K562 (cell line): ENCODE measurements around the gene UBE2J2. TPM values are rescaled to one million over a fixed set of nuclear protein-coding genes. Genes with fewer than 3 reads are reported as not detected.

Experiments used
- ATAC-seq: fragments of 200-7000 bp; cut with Tn5 transposase; 3 replicates; pipeline ENCODE4 v1.9.1; 2020; ENCODE audit warnings: moderate library complexity
- Bru-seq: library from RNA; stranded (reverse); fragments of 400-500 nt; gene quantifications from one replicate; lab custom pipeline; 2021; lab: Mats Ljungman, UMichigan
- BruChase-seq, 2 experiments: library from RNA; stranded (reverse); fragments of 400-500 nt; gene quantifications; one replicate each; lab custom pipeline; 2021; lab: Mats Ljungman, UMichigan
- BruUV-seq: library from RNA; stranded (reverse); fragments of 400-500 nt; replicated peaks from 2 replicates; lab custom pipeline; 2021; lab: Mats Ljungman, UMichigan
- CTCF ChIA-PET: fragments of 300-600 bp; formaldehyde crosslinking; extraction: SDS; loops from one replicate; lab custom pipeline; 2021; ENCODE audit warnings: low intra/inter-chr PET ratio; lab: Yijun Ruan, JAX
- POLR2A ChIA-PET: fragments of 300-600, 350-650 bp; sonication (Branson Sonifier 250); formaldehyde crosslinking; extraction: SDS; loops from one replicate; lab custom pipeline; 2021; ENCODE audit warnings: antibody characterized with exemption, inconsistent platforms; lab: Yijun Ruan, JAX
- DNase-seq, 4 experiments: peaks; one replicate each; pipeline versions ENCODE4 v3.0.0 to v3.0.0-alpha.2; 2011 to 2018; ENCODE audit warnings: low spot score in 3 of 4, mixed read lengths in 3 of 4; ENCODE audit errors: extremely low read depth in 1 of 4
- FAIRE-seq: peaks from 2 replicates; lab custom pipeline; 2011; peaks lifted over from hg19 to GRCh38; lab: Jason Lieb, UNC
- H2AFZ ChIP-seq: 2 replicates; pipeline ENCODE4 v1.6.0; 2011; ENCODE audit warnings: low read depth, low read length, control low read depth, inconsistent platforms
- H3K27ac ChIP-seq: fragments of 200-600 bp; 3 replicates; pipeline ENCODE4 v1.8.0; 2011; ENCODE audit warnings: low read depth, mild to moderate bottlenecking, control low read depth, inconsistent platforms, low read length, moderate library complexity, mixed read lengths; ENCODE audit errors: extremely low read depth
- H3K27me3 ChIP-seq, 2 experiments: fragments of 300-600 bp in 1 of 2; 2 replicates in 1 of 2; 3 replicates in 1 of 2; pipeline versions ENCODE4 v1.6.0 to v1.8.0; 2011; ENCODE audit warnings: inconsistent platforms in 2 of 2, low read length in 2 of 2, mild to moderate bottlenecking in 1 of 2, mixed read lengths in 1 of 2, moderate library complexity in 1 of 2; ENCODE audit not compliant: control insufficient read depth in 2 of 2, insufficient read depth in 2 of 2
- H3K36me3 ChIP-seq: fragments of 300-600 bp; 3 replicates; pipeline ENCODE4 v1.8.0; 2011; ENCODE audit warnings: mild to moderate bottlenecking, low read length, inconsistent platforms; ENCODE audit not compliant: control insufficient read depth, insufficient read depth
- H3K4me1 ChIP-seq, 2 experiments: fragments of 200-600 bp in 1 of 2; replicated peaks in 1 of 2; 2 replicates in 1 of 2; 3 replicates in 1 of 2; pipeline versions ENCODE4 v1.5.1 to v1.8.0; 2011; ENCODE audit warnings: inconsistent platforms in 2 of 2, low read length in 2 of 2, mild to moderate bottlenecking in 1 of 2, mixed read lengths in 1 of 2, moderate library complexity in 1 of 2; ENCODE audit not compliant: control insufficient read depth in 2 of 2, insufficient read depth in 2 of 2
- H3K4me2 ChIP-seq: 2 replicates; pipeline ENCODE4 v1.6.1; 2011; ENCODE audit warnings: low read length, control low read depth, inconsistent platforms, mixed read lengths; ENCODE audit not compliant: insufficient read depth
- H3K4me3 ChIP-seq: fragments of 200-600 bp; sonication (generic), shearing (Covaris generic); 2 replicates; pipeline ENCODE4 v1.5.1; 2016; ENCODE audit warnings: control low read depth, inconsistent platforms
- H3K79me2 ChIP-seq: fragments of 200-600 bp; 3 replicates; pipeline ENCODE4 v1.8.0; 2011; ENCODE audit warnings: low read length, inconsistent platforms; ENCODE audit not compliant: control insufficient read depth, insufficient read depth
- H3K9ac ChIP-seq, 2 experiments: 2 replicates each; pipeline versions ENCODE4 v1.6.0 to v1.6.1; 2011; ENCODE audit warnings: low read depth in 2 of 2, low read length in 2 of 2, control low read depth in 1 of 2, inconsistent platforms in 1 of 2, mild to moderate bottlenecking in 1 of 2, mixed read lengths in 1 of 2; ENCODE audit not compliant: insufficient read depth in 1 of 2
- H3K9me1 ChIP-seq: one replicate; pipeline ENCODE4 v1.6.0; 2011; ENCODE audit warnings: inconsistent platforms, mild to moderate bottlenecking, low read length, moderate library complexity; ENCODE audit not compliant: control insufficient read depth, insufficient read depth
- H3K9me3 ChIP-seq: replicated peaks from 2 replicates; pipeline ENCODE4 v1.5.1; 2011; ENCODE audit warnings: low read depth, low read length, inconsistent platforms; ENCODE audit not compliant: control insufficient read depth, insufficient read depth
- H4K20me1 ChIP-seq: replicated peaks from 2 replicates; pipeline ENCODE4 v1.6.1; 2011; ENCODE audit warnings: low read length, inconsistent platforms, mixed read lengths; ENCODE audit not compliant: control insufficient read depth, insufficient read depth
- CEBPG ChIP-seq, 3 experiments: fragments of 200-800 bp in 1 of 3; sonication (Bioruptor generic) in 1 of 3; sonication (generic) in 1 of 3; formaldehyde crosslinking in 1 of 3; IDR thresholded peaks in 2 of 3; conservative IDR thresholded peaks in 1 of 3; 2 replicates each; pipeline versions ENCODE4 v1.6.1 to v1.8.0; 2016 to 2022; ENCODE audit warnings: missing compliant biosample characterization in 2 of 3, missing genetic modification characterization in 2 of 3, mild to moderate bottlenecking in 1 of 3, missing genetic modification reagents in 1 of 3
- DMBX1 ChIP-seq: fragments of 250-450 bp; sonication (Bioruptor Pico); IDR thresholded peaks from 2 replicates; pipeline ENCODE4 v1.8.0; 2022; ENCODE audit warnings: inconsistent platforms, mild to moderate bottlenecking, moderate library complexity, borderline replicate concordance
- DPF2 ChIP-seq: fragments of 450-650 bp; IDR thresholded peaks from 2 replicates; pipeline ENCODE4 v1.6.1; 2016
- NR2C2 ChIP-seq, 2 experiments: fragments of 200-800 bp in 1 of 2; sonication (Bioruptor generic) in 1 of 2; sonication (generic) in 1 of 2; formaldehyde crosslinking in 1 of 2; IDR thresholded peaks; 2 replicates each; pipeline versions ENCODE4 v1.6.1 to v1.8.0; 2016 to 2022; ENCODE audit warnings: mild to moderate bottlenecking in 1 of 2, missing compliant biosample characterization in 1 of 2, missing genetic modification characterization in 1 of 2, missing genetic modification reagents in 1 of 2
- SP2 ChIP-seq: IDR thresholded peaks from 2 replicates; pipeline ENCODE4 v1.6.1; 2011; ENCODE audit warnings: mild to moderate bottlenecking, low read depth, low read length, moderate library complexity; ENCODE audit not compliant: poor library complexity, severe bottlenecking; ENCODE audit errors: extremely low read depth
- STAG1 ChIP-seq: sonication (generic); formaldehyde crosslinking; IDR thresholded peaks from 2 replicates; pipeline ENCODE4 v1.5.0; 2020; ENCODE audit warnings: missing genetic modification reagents, borderline replicate concordance
- ZNF436 ChIP-seq: fragments of 250-450, 450-650 bp; sonication (Bioruptor Pico); formaldehyde crosslinking; IDR thresholded peaks from 2 replicates; pipeline ENCODE4 v1.7.0; 2020; ENCODE audit warnings: mild to moderate bottlenecking
- ZNF507 ChIP-seq: conservative IDR thresholded peaks from 2 replicates; pipeline ENCODE4 v1.6.1; 2017; ENCODE audit warnings: missing genetic modification characterization, missing compliant biosample characterization
- WGBS: fragments of 100-300 bp; shearing (Covaris generic); methylation state at CpG from one replicate; pipeline ENCODE4 v1.1.6; 2016; ENCODE audit warnings: low coverage, mixed read lengths; ENCODE audit not compliant: insufficient coverage; ENCODE audit errors: missing lambda C conversion rate; 5-methylcytosine and 5-hydroxymethylcytosine counted together
- in situ Hi-C: fragments of 300-500 bp; cut with MboI; formaldehyde crosslinking; loops from 4 replicates; pipeline ENCODE4 v1.15.0; 2018; ENCODE audit warnings: inconsistent platforms, mixed read lengths
- intact Hi-C: fragments of 100-400 bp; cut with micrococcal nuclease; formaldehyde crosslinking; loops from 2 replicates; pipeline ENCODE4 v1.14.2; 2022
- long read RNA-seq, 3 experiments: library from polyadenylated mRNA in 2 of 3; library from RNA in 1 of 3; unstranded in 2 of 3; stranded (forward) in 1 of 3; transcript quantifications; one replicate each; pipeline ENCODE4 v2.0.0, GENCODE V29; 2019 to 2022
- polyA minus RNA-seq, 3 experiments: library from RNA; depleted of rRNA, polyadenylated mRNA; stranded (reverse); fragments of >200 nt; gene quantifications; 2 replicates each; pipeline ENCODE4 v1.2.3, GENCODE V29; 2011
- polyA plus RNA-seq, 8 experiments: library from polyadenylated mRNA; depleted of rRNA in 4 of 8; stranded (reverse) in 5 of 8; unstranded in 3 of 8; fragments of >200 nt; fragmentation: Nextera tagmentation in 2 of 8; fragmentation: Illumina TruSeq in 1 of 8; extraction: Ambion mirVana in 2 of 8; extraction: Trizol in 1 of 8; gene quantifications; 2 replicates each; pipeline versions ENCODE4 v1.2.1 to v1.2.3, GENCODE V29; 2011 to 2014; ENCODE audit warnings: inconsistent platforms in 1 of 8, missing spikeins in 1 of 8
- total RNA-seq, 7 experiments: library from RNA; depleted of rRNA in 6 of 7; stranded (reverse); fragments of >200 nt in 6 of 7; fragmentation: Illumina TruSeq in 2 of 7; extraction: Trizol in 2 of 7; gene quantifications; 2 replicates each; pipeline versions ENCODE4 v1.2.1 to v1.2.3, GENCODE V29; 2011 to 2021; ENCODE audit warnings: low replicate concordance in 1 of 7
- TF ChIP-seq, protein P1 (sequence below): sonication (generic); formaldehyde crosslinking; IDR thresholded peaks from 2 replicates; pipeline ENCODE4 v1.8.0; 2022; ENCODE audit warnings: mild to moderate bottlenecking, missing genetic modification reagents
- TF ChIP-seq, protein P2 (sequence below): fragments of 250-450 bp; sonication (Bioruptor Pico); IDR thresholded peaks from 2 replicates; pipeline ENCODE4 v1.5.0; 2021

UBE2J2 gene
- 155 and 222 TPM in 2 replicates for total RNA-seq (2011; cell fraction: chromatin; rRNA removed; ENCODE audit: low replicate concordance)
- 116 and 127 TPM in 2 replicates for total RNA-seq (2011; cell fraction: nucleolus; rRNA removed)
- total RNA-seq (2011; cell fraction: nucleoplasm; rRNA removed): 111 and 123 TPM in 2 replicates
- 110 and 124 TPM in 2 replicates for total RNA-seq (2014; rRNA removed)
- total RNA-seq (2014; rRNA removed; fragmentation: Illumina TruSeq; extraction: Trizol): 47.1 and 51.5 TPM in 2 replicates
- total RNA-seq (2015; rRNA removed; fragmentation: Illumina TruSeq; extraction: Trizol): 73.0 and 75.5 TPM in 2 replicates
- 109 and 112 TPM in 2 replicates for total RNA-seq (2021)
- 36.4 and 45.5 TPM in 2 replicates for polyA plus RNA-seq (2011; rRNA removed)
- polyA plus RNA-seq (2011; cell fraction: cytosol; rRNA removed): 45.1 and 76.3 TPM in 2 replicates
- 61.5 and 87.2 TPM in 2 replicates for polyA plus RNA-seq (2011; cell fraction: nucleus; rRNA removed)
- polyA plus RNA-seq (2012): 72.3 and 75.8 TPM in 2 replicates
- polyA plus RNA-seq (2014; fragmentation: Illumina TruSeq; extraction: Trizol): 81.5 and 83.2 TPM in 2 replicates
- polyA plus RNA-seq (2014; fragmentation: Nextera tagmentation; extraction: Ambion mirVana): 1 to 10 TPM in 1 of 2 experiments, under 1 TPM in 1; 0.93 to 2.3 TPM
- 107 and 108 TPM in 2 replicates for polyA plus RNA-seq (2014; rRNA removed)
- 12.5 and 14.9 TPM in 2 replicates for polyA minus RNA-seq (2011; rRNA and poly(A)+ RNA removed)
- 35.1 and 36.5 TPM in 2 replicates for polyA minus RNA-seq (2011; cell fraction: cytosol; rRNA and poly(A)+ RNA removed)
- polyA minus RNA-seq (2011; cell fraction: nucleus; rRNA and poly(A)+ RNA removed): 33.1 and 42.7 TPM in 2 replicates
- Bru-seq, nascent RNA: percentile 88 among the genes with signal in this experiment
- percentile 90 among the genes with signal in this experiment for BruChase-seq, experiment 1, labeled RNA remaining after a 2-hour chase
- BruChase-seq, experiment 2, labeled RNA remaining after a 6-hour chase: percentile 92 among the genes with signal in this experiment
- long read RNA-seq, experiment 1, transcript UBE2J2-201 (7 exons, 2,387 nt): minor isoform, 17 of 461 reads
- long read RNA-seq, experiment 1, transcript UBE2J2-202 (7 exons, 1,733 nt): major isoform, 189 of 461 reads
- long read RNA-seq, experiment 1, transcript UBE2J2-203 (7 exons, 1,047 nt): minor isoform, 32 of 461 reads
- long read RNA-seq, experiment 1, transcript UBE2J2-204 (6 exons, 1,057 nt): minor isoform, 30 of 461 reads
- long read RNA-seq, experiment 1, partial matches to known transcripts: 32 of 461 reads
- long read RNA-seq, experiment 1, other reads (novel, unspliced or antisense): 134 of 461 reads
- long read RNA-seq, experiment 2, transcript UBE2J2-204 (6 exons, 1,057 nt): minor isoform, 5 of 146 reads
- long read RNA-seq, experiment 2, transcript UBE2J2-212 (2 exons, 515 nt): minor isoform, 5 of 146 reads
- long read RNA-seq, experiment 2, transcript UBE2J2-202 (7 exons, 1,733 nt): major isoform, 36 of 146 reads
- long read RNA-seq, experiment 2, partial matches to known transcripts: 51 of 146 reads
- long read RNA-seq, experiment 2, other reads (novel, unspliced or antisense): 40 of 146 reads
- long read RNA-seq, experiment 3, transcript UBE2J2-202 (7 exons, 1,733 nt): major isoform, 21 of 33 reads
- long read RNA-seq, experiment 3, partial matches to known transcripts: 0 of 33 reads
- long read RNA-seq, experiment 3, other reads (novel, unspliced or antisense): 6 of 33 reads

DNA sequence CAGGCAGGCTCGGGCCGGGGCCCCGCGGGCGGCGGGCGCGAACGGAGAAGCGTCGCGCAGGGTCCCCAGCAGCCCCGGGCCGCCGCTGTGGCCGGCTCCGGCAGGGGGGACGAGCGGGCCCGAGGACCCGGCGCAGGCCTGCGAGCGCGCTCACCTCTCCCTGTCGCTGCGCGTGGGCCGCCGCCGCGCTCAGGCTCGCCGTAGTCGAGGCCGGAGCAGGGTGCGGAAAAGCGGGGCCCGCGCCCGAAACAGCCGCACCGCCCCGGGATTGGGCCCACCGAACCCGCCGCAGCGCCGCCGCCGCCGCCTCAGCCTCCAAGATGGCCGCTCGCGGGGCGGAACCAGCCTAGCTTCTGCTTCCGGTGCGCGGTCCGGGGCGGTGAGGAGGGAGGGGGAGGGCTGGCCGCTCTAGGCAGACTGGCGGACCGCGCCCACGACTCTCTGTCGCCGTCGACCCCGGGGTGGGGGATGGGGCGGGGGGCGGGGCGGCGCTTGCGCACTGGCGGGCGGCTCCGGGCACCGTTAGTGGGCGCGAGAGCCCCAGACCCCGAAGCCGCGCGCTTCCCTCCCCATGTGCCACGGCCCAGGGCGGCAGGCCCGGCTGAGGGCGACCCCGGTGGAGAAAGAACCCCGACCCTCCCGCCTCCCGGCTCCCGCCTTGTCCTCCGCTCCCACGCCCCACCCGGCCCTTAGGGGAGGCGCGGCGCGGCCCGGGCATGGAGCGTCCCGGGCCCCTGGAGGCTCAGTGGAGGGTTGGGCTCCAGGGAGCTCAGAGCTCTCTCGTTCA is at the start of gene UBE2J2:
Gene UBE2J2, minus strand, starts transcription at position 343 of the 787 bp plus-strand sequence. CDS start 5,862 bp downstream, outside the sequence.
- H4K20me1 ChIP-seq: peaks cover 23% of the 10 kb centered on the region
- FAIRE-seq (no peak), DNase-seq (peak; percentile 97 to 99 (median 98)), ATAC-seq (peak; percentile 90)
- in situ Hi-C loops (no loop called here), intact Hi-C loops (no loop called here)
- H2AFZ ChIP-seq: peak within 1 kb of the TSS; percentile 86
- WGBS: 0% methylated on average over 36 of the region's 105 CpGs
- H3K4me1 ChIP-seq: peaks cover 16 to 54% of the 10 kb centered on the region in 2 experiments; a peak in 4 of 5 replicates
- peaks cover 7% of the 10 kb centered on the region for H3K9me1 ChIP-seq
- H3K4me2 ChIP-seq: peak within 1 kb of the TSS; percentile 94
- H3K9me3 ChIP-seq: no peaks in the 10 kb centered on the region
- peaks cover 52% of the 10 kb centered on the region for H3K79me2 ChIP-seq
- no peaks in the 10 kb centered on the region for H3K27me3 ChIP-seq
- CTCF ChIA-PET: no interaction called here
- H3K36me3 ChIP-seq: peaks cover 33% of the 10 kb centered on the region
- BruUV-seq: no TSS peak
- H3K4me3 ChIP-seq: peak within 1 kb of the TSS; percentile 97
- peak within 1 kb of the TSS; percentile 96 to 100 for H3K9ac ChIP-seq
- peak within 1 kb of the TSS; percentile 89 for H3K27ac ChIP-seq
- POLR2A ChIA-PET: interaction anchor here (0.5 to 1.0 kb wide), 7 partner anchors 8 to 855 kb away, joined by 3 to 4 read pairs (median 3); no protein-coding TSS in a partner anchor
- no peak for TF ChIP-seq ZNF436 (CRISPR knock-in tag)
- TF ChIP-seq, protein P1, sequence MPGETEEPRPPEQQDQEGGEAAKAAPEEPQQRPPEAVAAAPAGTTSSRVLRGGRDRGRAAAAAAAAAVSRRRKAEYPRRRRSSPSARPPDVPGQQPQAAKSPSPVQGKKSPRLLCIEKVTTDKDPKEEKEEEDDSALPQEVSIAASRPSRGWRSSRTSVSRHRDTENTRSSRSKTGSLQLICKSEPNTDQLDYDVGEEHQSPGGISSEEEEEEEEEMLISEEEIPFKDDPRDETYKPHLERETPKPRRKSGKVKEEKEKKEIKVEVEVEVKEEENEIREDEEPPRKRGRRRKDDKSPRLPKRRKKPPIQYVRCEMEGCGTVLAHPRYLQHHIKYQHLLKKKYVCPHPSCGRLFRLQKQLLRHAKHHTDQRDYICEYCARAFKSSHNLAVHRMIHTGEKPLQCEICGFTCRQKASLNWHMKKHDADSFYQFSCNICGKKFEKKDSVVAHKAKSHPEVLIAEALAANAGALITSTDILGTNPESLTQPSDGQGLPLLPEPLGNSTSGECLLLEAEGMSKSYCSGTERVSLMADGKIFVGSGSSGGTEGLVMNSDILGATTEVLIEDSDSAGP (CRISPR knock-in tag): no peak
- TF ChIP-seq STAG1 (CRISPR knock-in tag): no peak
- no peak for TF ChIP-seq DMBX1 (CRISPR knock-in tag)
- TF ChIP-seq NR2C2 (CRISPR knock-in tag; IDR thresholded peaks at IDR 0.05): peak; percentile 97
- TF ChIP-seq NR2C2 (tag; IDR thresholded peaks at IDR 0.05): peak; percentile 100
- TF ChIP-seq, protein P2, sequence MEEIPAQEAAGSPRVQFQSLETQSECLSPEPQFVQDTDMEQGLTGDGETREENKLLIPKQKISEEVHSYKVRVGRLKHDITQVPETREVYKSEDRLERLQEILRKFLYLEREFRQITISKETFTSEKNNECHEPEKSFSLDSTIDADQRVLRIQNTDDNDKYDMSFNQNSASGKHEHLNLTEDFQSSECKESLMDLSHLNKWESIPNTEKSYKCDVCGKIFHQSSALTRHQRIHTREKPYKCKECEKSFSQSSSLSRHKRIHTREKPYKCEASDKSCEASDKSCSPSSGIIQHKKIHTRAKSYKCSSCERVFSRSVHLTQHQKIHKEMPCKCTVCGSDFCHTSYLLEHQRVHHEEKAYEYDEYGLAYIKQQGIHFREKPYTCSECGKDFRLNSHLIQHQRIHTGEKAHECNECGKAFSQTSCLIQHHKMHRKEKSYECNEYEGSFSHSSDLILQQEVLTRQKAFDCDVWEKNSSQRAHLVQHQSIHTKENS (CRISPR knock-in tag): no peak
- no peak for TF ChIP-seq CEBPG (CRISPR knock-in tag; IDR thresholded peaks at IDR 0.05)
- TF ChIP-seq CEBPG (tag; conservative IDR thresholded peaks at IDR 0.05 in 1 of 2, IDR thresholded peaks at IDR 0.05 in 1 of 2): no peak
- no peak for TF ChIP-seq ZNF507 (tag)
- TF ChIP-seq DPF2: no peak
- TF ChIP-seq SP2: peak; percentile 97
